Measurements from ENCODE around the gene FGD4. TPM values are rescaled to one million over a fixed set of nuclear protein-coding genes. Genes with fewer than 3 reads are reported as not detected.
"Not testable (repeated sequence)": the region's sequence is repeated elsewhere in the genome, so short reads cannot be mapped to it uniquely, and the experiment has no call there.

FGD4 gene
- polyA plus RNA-seq, 3 donors: 16.1 to 18.8 (median 16.3) TPM

DNA sequence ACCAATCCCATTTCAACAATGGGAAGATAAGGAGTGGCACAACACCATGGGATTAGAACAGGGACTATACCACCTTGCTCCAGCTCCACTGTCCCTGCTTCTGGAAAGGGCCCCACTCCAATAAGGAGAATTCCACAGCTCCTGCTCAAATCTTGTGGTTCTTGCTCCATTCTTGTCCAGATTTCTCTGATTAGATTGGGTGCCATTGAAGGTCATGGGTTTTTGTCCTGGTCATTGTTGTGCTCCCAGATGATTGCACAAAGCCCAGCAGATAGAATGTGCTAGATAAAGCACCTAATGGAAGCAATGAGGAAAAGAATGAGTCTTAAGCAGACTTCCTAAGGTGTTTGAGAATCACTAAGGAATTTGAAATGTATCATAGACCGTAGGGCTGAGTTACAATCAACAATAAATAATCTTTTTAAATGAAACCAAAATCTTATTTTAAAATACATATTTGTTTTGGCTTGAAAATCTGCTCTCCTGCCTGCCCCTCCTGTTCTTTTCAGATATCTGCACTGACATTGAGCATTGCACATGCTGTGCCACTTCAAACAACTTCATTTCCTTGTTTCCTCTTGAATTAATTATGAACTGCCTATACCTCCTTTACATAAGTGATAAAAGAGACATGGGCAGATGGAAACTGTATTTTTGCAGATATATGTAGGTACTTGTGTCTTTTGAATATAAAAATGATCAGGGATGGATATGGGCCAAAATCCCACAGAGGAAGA is 115.9 kb downstream of the FGD4 start:
- no peak for DNase-seq (ENCODE audit: low read depth in 3 of 3, low spot score in 2 of 3)

DNA sequence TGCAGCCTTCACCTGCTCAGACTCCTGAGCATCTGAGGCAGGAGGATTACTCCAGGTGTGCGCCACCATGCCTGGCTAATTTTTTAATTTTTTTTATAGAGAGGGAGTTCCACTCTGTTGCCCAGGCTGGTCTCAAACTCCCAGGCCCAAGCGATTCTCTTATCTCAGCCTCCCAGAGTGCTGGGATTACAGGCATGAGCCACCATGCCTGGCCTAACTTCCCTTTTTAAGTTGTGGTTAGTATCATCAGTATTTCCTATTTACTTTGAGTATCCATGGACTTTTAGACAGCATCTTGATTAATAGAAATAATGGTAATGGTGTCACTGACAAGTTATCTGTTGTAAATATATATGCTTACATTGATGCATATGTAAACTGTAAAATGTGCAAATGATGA is 116.9 kb downstream of the FGD4 start:
- DNase-seq (ENCODE audit: low read depth in 3 of 3, low spot score in 2 of 3): no peak

DNA sequence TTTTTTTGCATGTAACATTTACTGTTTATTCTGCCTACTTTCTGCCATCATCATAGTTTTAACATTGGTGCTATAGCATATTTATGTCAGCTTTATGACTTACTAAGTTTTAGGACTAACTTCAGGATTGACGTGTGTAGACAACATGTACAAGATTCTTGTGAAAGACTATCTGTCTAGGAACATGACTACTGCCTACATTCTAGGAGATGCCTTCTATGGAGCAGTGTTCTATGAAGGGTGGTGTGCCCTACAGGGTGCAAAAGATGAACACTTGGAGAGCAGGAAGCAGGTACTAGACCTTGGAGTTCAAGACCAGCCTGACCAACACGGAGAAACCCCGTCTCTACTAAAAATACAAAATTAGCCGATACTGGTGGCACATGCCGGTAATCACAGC is 118.6 kb downstream of the FGD4 start:
- no peak for DNase-seq (ENCODE audit: low read depth in 3 of 3, low spot score in 2 of 3)

DNA sequence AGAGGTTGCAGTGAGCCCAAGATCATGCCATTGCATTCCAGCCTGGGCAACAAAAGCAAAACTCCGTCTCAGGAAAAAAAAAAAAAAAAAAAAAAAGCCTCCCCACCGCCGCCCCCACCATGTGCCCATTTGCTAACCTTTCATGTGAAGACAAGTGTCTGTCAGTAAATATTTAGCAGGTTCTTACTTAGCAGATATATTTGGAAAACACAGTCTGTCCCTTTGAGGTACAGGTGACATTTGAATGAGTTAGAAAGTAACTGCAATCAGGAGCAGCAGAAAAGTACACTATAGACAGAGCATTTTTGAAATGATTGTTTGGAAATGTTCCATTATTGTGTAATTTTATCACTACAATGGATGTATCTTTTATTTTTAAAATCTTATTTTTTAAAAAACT is 119.7 kb downstream of the FGD4 start:
- DNase-seq (ENCODE audit: low read depth in 3 of 3, low spot score in 2 of 3): no peak

DNA sequence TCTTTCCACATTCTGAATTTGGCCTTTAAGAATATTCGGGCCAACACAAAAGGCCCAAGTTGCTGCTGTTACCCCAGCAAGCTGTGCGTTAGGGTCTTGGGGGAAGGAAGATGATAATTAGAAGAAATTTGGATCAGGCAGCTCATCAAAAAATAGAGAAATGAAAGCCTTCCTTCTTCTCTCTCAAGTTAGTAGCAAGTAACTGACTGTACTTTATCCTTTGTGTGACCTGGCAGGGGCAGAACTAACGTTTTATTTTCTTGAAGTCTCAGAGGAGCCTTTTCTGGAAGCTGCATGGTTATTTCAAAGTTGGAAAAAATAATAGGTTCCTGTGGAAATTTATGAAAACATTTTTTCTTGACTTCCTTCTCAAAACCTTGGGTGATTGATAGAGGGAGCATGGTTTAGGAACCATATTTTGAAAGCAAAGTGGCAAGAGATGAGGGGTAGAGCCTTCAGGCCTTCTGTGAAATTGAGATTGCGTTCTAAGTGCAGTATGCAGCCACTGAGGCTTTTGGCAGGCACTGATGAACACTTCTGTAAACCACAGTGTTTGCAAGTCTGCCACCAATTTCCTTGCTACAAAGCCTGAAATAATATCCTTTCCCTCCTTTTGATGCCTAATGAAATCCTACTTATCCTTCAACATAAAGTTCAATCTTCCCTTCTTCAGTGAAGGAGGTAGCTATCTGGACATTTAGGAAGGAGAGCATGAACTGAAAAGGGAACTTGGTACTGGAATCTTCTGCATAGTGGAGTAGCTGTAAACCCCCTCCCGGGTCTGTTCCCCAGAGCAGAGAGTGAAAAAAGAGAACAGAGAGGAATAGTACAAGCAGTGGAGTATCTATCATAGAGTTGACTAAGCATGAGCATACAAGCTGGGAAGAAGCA is 123.2 kb downstream of the FGD4 start:
- no peak for DNase-seq (ENCODE audit: low read depth in 3 of 3, low spot score in 2 of 3)

DNA sequence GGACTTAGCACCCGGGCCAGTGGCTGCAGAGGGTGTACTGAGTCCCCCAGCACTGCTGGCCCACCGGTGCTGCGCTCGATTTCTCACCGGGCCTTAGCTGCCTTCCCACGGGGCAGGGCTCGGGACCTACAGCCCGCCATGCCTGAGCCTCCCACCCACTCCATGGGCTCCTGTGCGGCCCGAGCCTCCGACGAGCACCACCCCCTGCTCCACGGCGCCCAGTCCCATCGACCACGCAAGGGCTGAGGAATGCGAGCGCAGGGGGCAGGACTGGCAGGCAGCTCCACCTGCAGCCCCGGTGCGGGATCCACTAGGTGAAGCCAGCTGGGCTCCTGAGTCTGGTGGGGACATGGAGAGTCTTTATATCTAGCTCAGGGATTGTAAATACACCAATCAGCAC is 126.4 kb downstream of the FGD4 start:
- not testable (repeated sequence) for DNase-seq (ENCODE audit: low read depth in 3 of 3, low spot score in 2 of 3)

DNA sequence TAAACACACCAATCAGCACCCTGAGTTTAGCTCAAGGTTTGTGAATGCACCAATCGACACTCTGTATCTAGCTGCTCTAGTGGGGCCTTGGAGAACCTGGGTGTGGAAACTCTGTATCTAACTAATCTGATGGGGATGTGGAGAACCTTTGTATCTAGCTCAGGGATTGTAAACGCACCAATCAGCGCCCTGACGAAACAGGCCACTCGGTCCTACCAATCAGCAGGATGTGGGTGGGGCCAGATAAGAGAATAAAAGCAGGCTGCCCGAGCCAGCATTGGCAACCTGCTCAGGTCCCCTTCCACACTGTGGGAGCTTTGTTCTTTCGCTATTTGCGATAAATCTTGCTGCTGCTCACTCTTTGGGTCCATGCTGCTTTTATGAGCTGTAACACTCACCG is 127.0 kb downstream of the FGD4 start:
- not testable (repeated sequence) for DNase-seq (ENCODE audit: low read depth in 3 of 3, low spot score in 2 of 3)

DNA sequence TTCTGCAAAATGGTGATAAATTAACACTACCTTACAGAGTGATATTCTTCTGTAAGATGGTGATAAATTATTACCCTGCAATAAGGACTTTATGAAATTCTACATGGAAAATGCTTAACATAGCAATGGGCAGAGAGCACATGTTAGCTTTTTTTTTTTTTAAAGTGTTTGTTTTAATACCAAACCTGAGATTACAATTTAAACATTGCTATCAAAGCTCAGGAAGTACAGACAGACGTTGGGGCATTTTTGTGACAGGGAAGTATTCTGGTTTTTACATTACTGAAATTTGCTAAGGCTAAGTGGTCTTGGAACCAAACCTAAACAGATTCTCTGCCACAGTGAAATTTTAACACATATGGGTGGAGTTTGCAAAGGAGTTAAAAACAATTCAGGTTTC is 133.1 kb downstream of the FGD4 start:
- no peak for DNase-seq (ENCODE audit: low read depth in 3 of 3, low spot score in 2 of 3)

DNA sequence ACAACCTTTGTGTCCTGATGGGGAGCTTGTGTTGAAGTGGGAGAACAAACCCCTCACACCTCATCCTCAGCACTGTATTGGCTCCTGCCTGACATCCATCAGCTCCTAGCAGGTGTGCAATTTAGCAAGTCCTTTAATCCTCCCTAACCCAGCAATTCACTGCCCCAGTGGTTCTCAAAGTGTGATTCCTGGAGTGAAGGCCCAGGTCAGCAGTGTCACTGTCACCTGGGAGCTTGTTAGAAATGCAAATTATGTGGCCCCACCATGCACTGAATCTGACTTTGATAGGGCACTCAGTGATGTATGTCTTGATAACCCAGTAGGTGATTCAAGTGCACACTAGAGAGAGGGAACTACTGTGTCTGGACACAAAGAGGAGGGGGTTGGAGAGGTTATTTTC is 133.6 kb downstream of the FGD4 start:
- no peak for DNase-seq (ENCODE audit: low read depth in 3 of 3, low spot score in 2 of 3)

DNA sequence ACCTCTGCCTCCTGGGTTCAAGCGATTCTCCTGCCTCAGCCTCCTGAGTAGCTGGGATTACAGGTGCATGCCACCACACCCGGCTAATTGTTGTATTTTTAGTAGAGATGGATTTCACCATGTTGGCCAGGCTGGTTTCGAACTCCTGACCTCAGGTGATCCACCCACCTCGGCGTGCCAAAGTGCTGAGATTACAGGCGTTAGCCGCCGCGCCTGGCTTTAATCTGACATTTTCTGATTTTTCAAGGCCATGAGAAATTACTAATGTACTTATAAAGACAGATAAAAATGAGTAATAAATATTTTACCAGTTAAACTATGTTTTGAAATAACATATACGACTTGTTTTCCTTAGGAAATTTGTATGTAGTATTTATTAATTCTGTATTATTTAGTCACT is 134.1 kb downstream of the FGD4 start:
- DNase-seq (ENCODE audit: low read depth in 3 of 3, low spot score in 2 of 3): not testable (repeated sequence)

DNA sequence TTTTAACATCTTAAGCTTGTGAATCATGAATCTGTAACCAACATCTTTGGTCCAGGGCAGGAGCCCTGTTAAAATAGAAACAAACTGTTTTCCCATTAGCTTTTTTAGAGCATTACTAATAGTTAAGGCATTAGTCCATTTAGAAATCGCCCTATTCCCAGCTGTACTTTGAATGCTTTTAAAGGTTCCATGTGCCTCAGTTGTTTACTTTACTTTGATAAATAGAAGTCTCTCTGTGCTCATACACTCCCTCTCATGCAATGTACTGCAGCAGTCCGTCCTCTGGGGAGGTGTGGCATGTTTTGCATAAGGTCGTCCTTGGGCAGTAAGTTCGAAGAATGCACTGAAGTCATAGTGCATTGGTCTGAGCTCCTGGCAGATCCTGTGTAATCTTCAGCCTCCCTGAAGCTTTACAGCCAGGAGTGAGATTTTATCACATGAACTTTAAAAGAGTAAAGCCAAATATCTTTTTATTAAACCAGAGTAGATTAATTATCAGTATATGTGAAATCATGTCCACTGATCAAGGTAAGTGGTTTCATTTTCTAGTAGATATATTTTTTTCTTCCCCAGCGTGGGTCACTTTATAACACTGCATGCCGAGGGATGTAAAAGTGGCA is 134.7 kb downstream of the FGD4 start:
- no peak for DNase-seq (ENCODE audit: low read depth in 3 of 3, low spot score in 2 of 3)

DNA sequence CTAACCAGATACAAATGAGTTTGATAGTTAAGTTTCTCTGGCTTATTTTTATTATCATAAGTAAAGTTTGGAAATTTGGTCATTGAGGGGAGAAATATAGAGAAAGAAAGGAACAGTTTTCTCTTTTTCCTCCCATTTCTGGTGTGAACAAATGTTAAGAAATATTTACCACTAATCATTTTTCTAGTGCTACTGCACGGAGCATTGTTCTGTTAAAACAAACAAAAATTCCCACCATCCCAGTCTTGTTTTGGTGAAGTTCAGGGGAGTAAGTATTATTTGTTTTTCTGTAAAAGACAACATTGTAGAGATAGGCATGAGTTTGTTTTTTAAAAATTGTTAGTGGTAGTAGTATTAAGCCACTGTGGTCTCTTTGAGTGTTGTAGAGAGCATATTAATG is 135.3 kb downstream of the FGD4 start:
- no peak for DNase-seq (ENCODE audit: low read depth in 3 of 3, low spot score in 2 of 3)

DNA sequence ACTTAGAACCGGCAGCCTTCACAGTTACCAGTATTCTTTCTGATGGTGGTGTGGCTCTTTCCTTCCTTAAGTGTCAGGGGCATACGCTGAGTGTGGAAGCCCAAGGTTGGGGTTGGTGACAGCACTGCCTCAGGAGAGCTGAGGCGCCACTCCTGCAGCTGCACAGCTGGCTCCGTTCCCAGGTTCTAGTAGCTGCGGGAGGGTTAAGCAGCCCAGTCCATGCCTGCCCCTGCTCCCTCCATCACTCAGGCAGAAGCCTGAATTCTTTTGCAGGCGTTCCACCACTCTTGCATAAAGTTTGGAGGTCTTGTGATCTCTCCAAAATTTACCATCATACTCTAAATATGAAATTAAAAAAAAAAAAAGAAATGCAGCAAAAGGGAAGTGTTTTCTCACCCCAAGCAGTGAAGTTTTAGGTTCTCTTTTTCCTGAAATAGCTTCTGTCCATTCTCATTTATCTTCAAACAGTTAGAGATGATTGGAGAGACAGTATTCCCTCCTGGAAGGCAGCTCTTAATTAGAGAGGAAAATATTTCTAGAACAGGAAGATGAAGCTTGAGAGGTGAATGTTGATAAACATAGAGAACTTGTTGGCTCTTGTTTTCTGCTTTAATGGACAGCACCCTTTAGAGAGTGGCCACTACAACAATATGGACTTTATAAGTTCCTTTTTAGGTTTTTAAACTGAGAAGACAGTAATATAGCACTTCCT is 136.1 kb downstream of the FGD4 start:
- no peak for DNase-seq (ENCODE audit: low read depth in 3 of 3, low spot score in 2 of 3)

DNA sequence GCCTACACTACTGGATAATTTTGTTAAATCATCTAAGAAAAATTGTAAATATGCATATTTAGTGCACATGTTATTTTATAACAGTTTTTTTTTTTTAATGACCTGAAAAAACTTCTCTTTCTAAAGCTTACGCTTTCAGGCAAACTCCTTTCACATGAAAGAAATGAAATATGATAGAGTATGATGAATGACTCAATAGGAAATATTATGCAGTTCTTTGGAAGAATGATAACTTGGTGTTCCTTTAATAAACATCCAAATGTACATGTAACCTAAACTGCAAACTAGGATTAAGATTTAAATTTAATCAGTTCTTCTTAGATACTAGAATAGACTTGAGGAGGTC is 136.6 kb downstream of the FGD4 start:
- DNase-seq (ENCODE audit: low read depth in 3 of 3, low spot score in 2 of 3): no peak

DNA sequence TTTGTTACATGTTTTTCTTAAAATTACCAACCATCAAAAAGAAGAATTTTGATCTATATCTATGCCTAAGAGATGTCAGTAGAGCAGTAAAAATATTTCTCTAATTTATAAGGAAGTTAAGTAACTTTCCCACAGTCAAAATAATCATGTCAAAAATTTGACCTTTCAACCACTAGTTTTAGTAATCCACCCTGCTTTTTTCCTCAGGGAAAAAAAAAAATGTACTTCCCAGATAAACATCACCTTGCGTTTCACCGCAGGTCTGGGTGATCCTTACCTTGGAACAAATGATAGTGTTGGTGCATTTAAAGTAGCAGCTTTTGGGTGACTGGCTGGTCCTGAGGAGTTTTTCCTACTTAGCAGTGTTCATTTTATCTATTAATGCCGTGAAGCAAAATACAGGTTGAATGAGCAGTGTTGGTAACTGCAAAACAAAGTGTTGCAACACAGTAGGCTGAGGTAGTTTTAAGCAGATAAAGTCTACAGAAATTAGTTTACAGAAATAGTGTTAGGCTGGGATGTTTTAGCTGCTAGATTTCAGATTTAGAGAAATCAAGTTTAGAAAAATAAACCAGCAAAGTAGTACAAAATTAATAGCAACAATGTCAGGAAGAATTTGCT is 142.5 kb downstream of the FGD4 start:
- DNase-seq (ENCODE audit: low read depth in 3 of 3, low spot score in 2 of 3): no peak

DNA sequence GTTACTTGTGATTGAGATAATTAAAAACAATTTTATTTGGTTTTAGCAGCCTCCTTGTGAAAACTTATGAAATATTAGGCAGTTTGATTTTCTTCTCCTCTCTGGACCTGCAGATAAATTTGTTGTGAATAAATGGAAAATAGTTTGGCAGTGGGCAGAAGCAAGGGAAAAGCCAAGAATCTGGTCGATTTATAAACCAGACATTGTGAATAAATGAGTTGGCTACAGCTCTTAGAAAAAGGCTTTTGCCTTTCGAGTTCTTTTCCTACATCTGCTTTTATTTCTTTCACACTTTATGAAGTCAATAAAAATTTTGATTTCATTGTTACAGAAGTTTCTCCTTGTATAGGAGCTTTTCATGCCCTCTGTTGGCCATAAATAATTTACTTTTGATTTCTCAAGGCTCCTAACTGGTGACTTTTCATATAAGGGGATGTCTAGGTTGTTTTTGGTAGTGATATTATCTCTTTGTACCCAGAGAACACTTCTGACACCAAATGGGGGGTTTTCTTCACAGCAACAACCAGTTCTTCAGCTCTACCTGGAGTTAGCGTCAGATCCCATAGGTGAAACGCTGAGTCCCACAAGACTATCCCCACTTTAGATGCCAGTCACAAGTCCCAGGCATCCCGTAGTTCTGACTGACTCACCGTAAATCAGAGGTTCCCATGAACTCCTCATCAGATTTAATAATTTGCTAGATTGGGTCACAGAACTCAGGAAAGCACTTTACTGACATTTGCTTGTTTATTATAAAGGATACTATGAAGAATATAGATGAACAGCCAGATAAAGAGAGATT is 143.3 kb downstream of the FGD4 start:
- DNase-seq (ENCODE audit: low read depth in 3 of 3, low spot score in 2 of 3): no peak

DNA sequence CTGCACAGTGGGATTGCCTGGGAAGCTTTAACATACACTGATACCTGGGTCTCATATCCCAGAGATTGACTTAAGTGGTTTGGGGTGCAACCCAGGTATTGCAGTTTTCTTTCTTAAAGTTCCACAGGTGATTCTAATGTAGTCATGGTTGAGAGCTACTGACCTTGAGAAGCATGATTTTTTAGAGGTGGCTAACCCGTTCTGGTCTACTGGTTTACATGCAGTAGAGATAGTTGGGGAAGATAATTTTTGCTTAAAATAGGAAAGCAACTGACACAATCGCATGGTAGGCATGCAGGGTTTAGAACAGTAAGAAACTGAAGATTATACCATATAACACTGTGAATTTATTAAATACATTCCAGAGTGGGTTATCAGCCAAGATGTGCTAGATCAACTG is 145.5 kb downstream of the FGD4 start:
- DNase-seq (ENCODE audit: low read depth in 3 of 3, low spot score in 2 of 3): no peak

DNA sequence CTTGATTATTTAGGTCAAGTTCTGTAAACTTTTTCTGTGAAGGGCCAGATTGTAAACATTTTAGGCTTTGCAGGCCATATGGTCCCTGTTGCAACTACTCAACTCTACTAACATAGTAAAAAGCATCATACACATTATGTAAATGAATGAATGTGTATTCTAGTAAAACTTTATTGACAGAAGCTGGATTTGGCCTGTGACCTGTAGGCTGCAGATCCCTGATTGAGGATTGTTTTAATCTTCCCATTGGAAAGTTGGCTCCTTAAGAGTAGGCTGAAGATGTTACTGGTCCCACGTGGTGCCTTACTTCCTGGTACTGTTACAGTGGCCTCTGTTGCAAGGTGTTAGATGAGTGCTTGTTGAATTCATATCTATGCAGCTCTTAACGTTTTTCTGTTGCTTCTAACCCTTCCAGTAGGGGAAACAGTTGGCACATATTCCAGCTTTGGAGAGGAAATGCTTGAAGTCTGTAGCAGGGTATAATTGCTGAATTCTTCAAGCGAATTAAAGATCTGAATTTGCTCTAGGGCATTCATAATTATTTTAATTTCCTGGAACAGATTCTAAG is 146.1 kb downstream of the FGD4 start:
- DNase-seq (ENCODE audit: low read depth in 3 of 3, low spot score in 2 of 3): no peak

DNA sequence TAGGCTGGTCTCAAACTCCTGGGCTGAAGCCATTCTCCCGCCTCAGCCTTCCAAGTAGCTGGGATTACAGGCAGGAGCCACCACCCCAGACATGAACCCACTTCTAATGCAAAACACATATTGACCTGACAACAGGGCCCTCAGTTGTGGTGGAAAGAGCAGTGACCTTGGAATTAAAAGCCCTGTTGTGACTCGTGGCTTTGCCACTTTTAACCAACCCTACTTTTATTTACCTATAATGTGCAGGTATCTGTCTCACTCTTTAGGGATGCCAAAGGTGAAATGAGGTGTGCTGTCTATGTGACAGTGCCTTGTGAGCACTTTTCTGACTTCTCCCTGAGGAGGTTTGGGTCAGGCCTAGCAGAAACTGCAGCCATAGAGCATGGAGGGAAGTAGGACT is 146.9 kb downstream of the FGD4 start:
- DNase-seq (ENCODE audit: low read depth in 3 of 3, low spot score in 2 of 3): no peak

Data from right renal cortex interstitium (tissue), 3 donors.